Liver (tissue), 3 donors: ENCODE measurements around the gene SYNGR3.

Experiments used
- GABPA ChIP-seq, 2 donors: IDR thresholded peaks in 1 of 2; conservative IDR thresholded peaks in 1 of 2; 2 replicates each; pipeline ENCODE4 v1.6.1; 2016; ENCODE audit warnings: antibody characterized with exemption in 2 of 2, mild to moderate bottlenecking in 1 of 2, moderate library complexity in 1 of 2
- JUND ChIP-seq, 2 donors: IDR thresholded peaks; 2 replicates each; pipeline ENCODE4 v1.6.1; 2016; ENCODE audit warnings: antibody characterized with exemption in 2 of 2
- RXRA ChIP-seq, 2 donors: IDR thresholded peaks; 2 replicates each; pipeline ENCODE4 v1.6.1; 2017 to 2018; ENCODE audit warnings: antibody characterized with exemption in 2 of 2, mild to moderate bottlenecking in 1 of 2
- TAF1 ChIP-seq: conservative IDR thresholded peaks from 2 replicates; pipeline ENCODE4 v1.6.1; 2016; ENCODE audit warnings: antibody characterized with exemption, mild to moderate bottlenecking
- YY1 ChIP-seq: IDR thresholded peaks from 2 replicates; pipeline ENCODE4 v1.6.1; 2016; ENCODE audit warnings: antibody characterized with exemption, mild to moderate bottlenecking
- TF ChIP-seq, protein P1 (sequence below): fragments of 150-350 bp; IDR thresholded peaks from 2 replicates; pipeline ENCODE4 v1.5.1; 2017; ENCODE audit warnings: improper control_type of control experiment, low read depth, low read length; ENCODE audit not compliant: missing input control
- TF ChIP-seq, protein P2 (sequence below): IDR thresholded peaks from 2 replicates; pipeline ENCODE4 v1.6.1; 2016; ENCODE audit warnings: antibody characterized with exemption, mild to moderate bottlenecking
- TF ChIP-seq, protein P3 (sequence below): IDR thresholded peaks from 2 replicates; pipeline ENCODE4 v1.6.1; 2016; ENCODE audit warnings: antibody characterized with exemption
- TF ChIP-seq, protein P4 (sequence below): IDR thresholded peaks from 2 replicates; pipeline ENCODE4 v1.6.1; 2016; ENCODE audit warnings: antibody characterized with exemption
- donor health status: healthy.
- donor health status: healthy.

DNA sequence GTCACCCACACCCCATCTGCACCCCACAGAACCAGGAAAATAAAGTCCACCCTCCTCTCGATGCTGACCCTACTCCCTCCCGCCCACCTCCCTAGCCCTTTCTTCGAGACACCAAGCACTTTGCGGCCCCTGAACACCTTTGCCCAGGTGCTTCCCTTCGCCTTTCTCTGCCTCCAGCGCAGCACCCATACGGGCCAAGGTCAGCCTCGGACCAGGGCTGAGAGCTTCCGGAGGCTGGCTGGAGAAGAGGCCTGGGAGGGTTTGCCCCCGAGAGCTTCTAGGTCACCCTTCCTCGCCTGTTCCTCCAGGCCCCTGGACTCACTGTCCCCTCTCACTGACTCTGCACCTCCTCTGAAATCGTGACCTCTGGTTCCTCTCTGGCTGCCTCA is 34.3 kb downstream of the SYNGR3 start:
- TF ChIP-seq, protein P1, sequence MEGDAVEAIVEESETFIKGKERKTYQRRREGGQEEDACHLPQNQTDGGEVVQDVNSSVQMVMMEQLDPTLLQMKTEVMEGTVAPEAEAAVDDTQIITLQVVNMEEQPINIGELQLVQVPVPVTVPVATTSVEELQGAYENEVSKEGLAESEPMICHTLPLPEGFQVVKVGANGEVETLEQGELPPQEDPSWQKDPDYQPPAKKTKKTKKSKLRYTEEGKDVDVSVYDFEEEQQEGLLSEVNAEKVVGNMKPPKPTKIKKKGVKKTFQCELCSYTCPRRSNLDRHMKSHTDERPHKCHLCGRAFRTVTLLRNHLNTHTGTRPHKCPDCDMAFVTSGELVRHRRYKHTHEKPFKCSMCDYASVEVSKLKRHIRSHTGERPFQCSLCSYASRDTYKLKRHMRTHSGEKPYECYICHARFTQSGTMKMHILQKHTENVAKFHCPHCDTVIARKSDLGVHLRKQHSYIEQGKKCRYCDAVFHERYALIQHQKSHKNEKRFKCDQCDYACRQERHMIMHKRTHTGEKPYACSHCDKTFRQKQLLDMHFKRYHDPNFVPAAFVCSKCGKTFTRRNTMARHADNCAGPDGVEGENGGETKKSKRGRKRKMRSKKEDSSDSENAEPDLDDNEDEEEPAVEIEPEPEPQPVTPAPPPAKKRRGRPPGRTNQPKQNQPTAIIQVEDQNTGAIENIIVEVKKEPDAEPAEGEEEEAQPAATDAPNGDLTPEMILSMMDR: no peak
- TF ChIP-seq, protein P2, sequence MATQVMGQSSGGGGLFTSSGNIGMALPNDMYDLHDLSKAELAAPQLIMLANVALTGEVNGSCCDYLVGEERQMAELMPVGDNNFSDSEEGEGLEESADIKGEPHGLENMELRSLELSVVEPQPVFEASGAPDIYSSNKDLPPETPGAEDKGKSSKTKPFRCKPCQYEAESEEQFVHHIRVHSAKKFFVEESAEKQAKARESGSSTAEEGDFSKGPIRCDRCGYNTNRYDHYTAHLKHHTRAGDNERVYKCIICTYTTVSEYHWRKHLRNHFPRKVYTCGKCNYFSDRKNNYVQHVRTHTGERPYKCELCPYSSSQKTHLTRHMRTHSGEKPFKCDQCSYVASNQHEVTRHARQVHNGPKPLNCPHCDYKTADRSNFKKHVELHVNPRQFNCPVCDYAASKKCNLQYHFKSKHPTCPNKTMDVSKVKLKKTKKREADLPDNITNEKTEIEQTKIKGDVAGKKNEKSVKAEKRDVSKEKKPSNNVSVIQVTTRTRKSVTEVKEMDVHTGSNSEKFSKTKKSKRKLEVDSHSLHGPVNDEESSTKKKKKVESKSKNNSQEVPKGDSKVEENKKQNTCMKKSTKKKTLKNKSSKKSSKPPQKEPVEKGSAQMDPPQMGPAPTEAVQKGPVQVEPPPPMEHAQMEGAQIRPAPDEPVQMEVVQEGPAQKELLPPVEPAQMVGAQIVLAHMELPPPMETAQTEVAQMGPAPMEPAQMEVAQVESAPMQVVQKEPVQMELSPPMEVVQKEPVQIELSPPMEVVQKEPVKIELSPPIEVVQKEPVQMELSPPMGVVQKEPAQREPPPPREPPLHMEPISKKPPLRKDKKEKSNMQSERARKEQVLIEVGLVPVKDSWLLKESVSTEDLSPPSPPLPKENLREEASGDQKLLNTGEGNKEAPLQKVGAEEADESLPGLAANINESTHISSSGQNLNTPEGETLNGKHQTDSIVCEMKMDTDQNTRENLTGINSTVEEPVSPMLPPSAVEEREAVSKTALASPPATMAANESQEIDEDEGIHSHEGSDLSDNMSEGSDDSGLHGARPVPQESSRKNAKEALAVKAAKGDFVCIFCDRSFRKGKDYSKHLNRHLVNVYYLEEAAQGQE: no peak
- TF ChIP-seq TAF1: no peak
- TF ChIP-seq, protein P3, sequence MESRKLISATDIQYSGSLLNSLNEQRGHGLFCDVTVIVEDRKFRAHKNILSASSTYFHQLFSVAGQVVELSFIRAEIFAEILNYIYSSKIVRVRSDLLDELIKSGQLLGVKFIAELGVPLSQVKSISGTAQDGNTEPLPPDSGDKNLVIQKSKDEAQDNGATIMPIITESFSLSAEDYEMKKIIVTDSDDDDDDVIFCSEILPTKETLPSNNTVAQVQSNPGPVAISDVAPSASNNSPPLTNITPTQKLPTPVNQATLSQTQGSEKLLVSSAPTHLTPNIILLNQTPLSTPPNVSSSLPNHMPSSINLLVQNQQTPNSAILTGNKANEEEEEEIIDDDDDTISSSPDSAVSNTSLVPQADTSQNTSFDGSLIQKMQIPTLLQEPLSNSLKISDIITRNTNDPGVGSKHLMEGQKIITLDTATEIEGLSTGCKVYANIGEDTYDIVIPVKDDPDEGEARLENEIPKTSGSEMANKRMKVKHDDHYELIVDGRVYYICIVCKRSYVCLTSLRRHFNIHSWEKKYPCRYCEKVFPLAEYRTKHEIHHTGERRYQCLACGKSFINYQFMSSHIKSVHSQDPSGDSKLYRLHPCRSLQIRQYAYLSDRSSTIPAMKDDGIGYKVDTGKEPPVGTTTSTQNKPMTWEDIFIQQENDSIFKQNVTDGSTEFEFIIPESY: no peak
- TF ChIP-seq, protein P4, sequence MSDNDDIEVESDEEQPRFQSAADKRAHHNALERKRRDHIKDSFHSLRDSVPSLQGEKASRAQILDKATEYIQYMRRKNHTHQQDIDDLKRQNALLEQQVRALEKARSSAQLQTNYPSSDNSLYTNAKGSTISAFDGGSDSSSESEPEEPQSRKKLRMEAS: no peak
- TF ChIP-seq YY1: no peak
- TF ChIP-seq GABPA (IDR thresholded peaks at IDR 0.05 in 1 of 2, conservative IDR thresholded peaks at IDR 0.05 in 1 of 2): no peak
- TF ChIP-seq RXRA (IDR thresholded peaks at IDR 0.05): no peak
- no peak for TF ChIP-seq JUND (IDR thresholded peaks at IDR 0.05)
